Kidney (tissue), 14 donors: Measurements from ENCODE around the gene CCDC85A. TPM values are rescaled to one million over a fixed set of nuclear protein-coding genes. Genes with fewer than 3 reads are reported as not detected.

Experiments used
- DNase-seq, 5 donors: peaks; one replicate each; pipeline ENCODE4 v3.0.0-alpha.2; 2013 to 2020
- FAIRE-seq: peaks from 2 replicates; lab custom pipeline; 2012; peaks lifted over from hg19 to GRCh38; lab: Jason Lieb, UNC
- H3K27ac ChIP-seq, 2 donors: one replicate each; pipeline ENCODE4 v1.7.0; 2013; ENCODE audit warnings: low read depth in 2 of 2, low read length in 2 of 2, inconsistent platforms in 1 of 2
- H3K27me3 ChIP-seq: one replicate; pipeline ENCODE4 v1.7.1; 2013; ENCODE audit warnings: low read length, inconsistent platforms; ENCODE audit not compliant: control insufficient read depth, insufficient read depth
- H3K36me3 ChIP-seq, 3 donors: one replicate each; pipeline versions ENCODE4 v1.7.0 to v1.7.1; 2013; ENCODE audit warnings: low read length in 3 of 3, control low read depth in 1 of 3, inconsistent platforms in 1 of 3; ENCODE audit not compliant: insufficient read depth in 3 of 3, control insufficient read depth in 2 of 3
- H3K4me1 ChIP-seq, 3 donors: one replicate each; pipeline versions ENCODE4 v1.7.0 to v1.7.1; 2013; ENCODE audit warnings: low read length in 3 of 3, inconsistent platforms in 1 of 3, low read depth in 1 of 3; ENCODE audit not compliant: control insufficient read depth in 2 of 3, insufficient read depth in 2 of 3
- H3K4me3 ChIP-seq, 3 donors: one replicate each; pipeline versions ENCODE4 v1.7.0 to v1.8.1; 2013; ENCODE audit warnings: low read length in 3 of 3, control low read depth in 1 of 3, inconsistent platforms in 1 of 3
- H3K9ac ChIP-seq, 3 donors: one replicate each; pipeline versions ENCODE4 v1.7.0 to v1.7.1; 2013; ENCODE audit warnings: low read length in 3 of 3, control low read depth in 1 of 3, inconsistent platforms in 1 of 3
- H3K9me3 ChIP-seq, 3 donors: one replicate each; pipeline versions ENCODE4 v1.7.0 to v1.7.1; 2013; ENCODE audit warnings: low read length in 3 of 3, control low read depth in 1 of 3, inconsistent platforms in 1 of 3; ENCODE audit not compliant: control insufficient read depth in 2 of 3, insufficient read depth in 1 of 3
- intact Hi-C: fragments of 100-400 bp; cut with DNase I; formaldehyde crosslinking; loops from one replicate; pipeline ENCODE4 v1.11.1; 2022
- polyA plus RNA-seq: library from polyadenylated mRNA; stranded (reverse); fragments of 350-450 nt; fragmentation: Illumina TruSeq; extraction: RNeasy Lipid Tissue Mini Kit (QIAGEN cat#74804); gene quantifications from one replicate; pipeline ENCODE4 v1.2.3, GENCODE V29; 2014; ENCODE audit warnings: low read depth, low replicate concordance; ENCODE audit not compliant: insufficient read depth
- total RNA-seq: library from RNA; stranded (reverse); fragmentation: NEBNext Ultra II Directional; extraction: Animal tissue kit (Norgen Biotek cat#: 25700); gene quantifications from one replicate; pipeline ENCODE4 v1.2.1, GENCODE V29; 2021
- TF ChIP-seq, protein P1 (sequence below): IDR thresholded peaks from 3 replicates; pipeline ENCODE4 v1.5.1; 2012; ENCODE audit warnings: mild to moderate bottlenecking, moderate library complexity, borderline replicate concordance; ENCODE audit not compliant: insufficient read depth; ENCODE audit errors: extremely low read depth
- donor health status: control.
- donor health status: control.
- donor health status: control.
- donor health status: control.
- donor health status: control.
- donor health status: DM: yes; HTN: yes; CAD: no.
- donor health status: Normal renal cell carcinoma (clear cell type).

Gene CCDC85A
- total and polyA plus RNA-seq, 2 donors from 2014 or later, result 0.65 to 2.1 TPM

DNA sequence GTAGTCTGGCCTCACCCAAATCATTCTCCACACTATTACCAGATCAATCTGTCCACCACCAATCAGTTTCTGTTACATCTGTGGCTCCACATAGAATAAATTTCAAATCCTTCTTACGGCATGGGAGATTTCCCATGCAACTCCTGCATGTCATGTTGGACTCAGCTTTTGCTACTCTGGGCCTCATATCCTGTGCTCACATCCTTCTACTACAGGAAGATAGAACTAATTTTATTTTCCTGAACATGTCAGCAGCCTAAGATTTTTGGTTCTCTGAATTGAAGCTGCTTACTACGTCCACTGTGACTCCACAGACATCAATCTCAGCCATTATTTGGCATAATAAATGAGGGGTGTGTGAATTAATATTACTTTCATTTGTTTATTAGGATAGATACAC, 181.1 kb downstream of the CCDC85A start:
- no peak overlapping the region for H3K27ac ChIP-seq
- intact Hi-C loops, result no loop called here
- no peak overlapping the region for H3K4me3 ChIP-seq
- no peak overlapping the region for H3K9ac ChIP-seq
- TF ChIP-seq, protein P1, sequence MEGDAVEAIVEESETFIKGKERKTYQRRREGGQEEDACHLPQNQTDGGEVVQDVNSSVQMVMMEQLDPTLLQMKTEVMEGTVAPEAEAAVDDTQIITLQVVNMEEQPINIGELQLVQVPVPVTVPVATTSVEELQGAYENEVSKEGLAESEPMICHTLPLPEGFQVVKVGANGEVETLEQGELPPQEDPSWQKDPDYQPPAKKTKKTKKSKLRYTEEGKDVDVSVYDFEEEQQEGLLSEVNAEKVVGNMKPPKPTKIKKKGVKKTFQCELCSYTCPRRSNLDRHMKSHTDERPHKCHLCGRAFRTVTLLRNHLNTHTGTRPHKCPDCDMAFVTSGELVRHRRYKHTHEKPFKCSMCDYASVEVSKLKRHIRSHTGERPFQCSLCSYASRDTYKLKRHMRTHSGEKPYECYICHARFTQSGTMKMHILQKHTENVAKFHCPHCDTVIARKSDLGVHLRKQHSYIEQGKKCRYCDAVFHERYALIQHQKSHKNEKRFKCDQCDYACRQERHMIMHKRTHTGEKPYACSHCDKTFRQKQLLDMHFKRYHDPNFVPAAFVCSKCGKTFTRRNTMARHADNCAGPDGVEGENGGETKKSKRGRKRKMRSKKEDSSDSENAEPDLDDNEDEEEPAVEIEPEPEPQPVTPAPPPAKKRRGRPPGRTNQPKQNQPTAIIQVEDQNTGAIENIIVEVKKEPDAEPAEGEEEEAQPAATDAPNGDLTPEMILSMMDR, result no peak
- no peaks in the 10 kb centered on the region for H3K36me3 ChIP-seq
- FAIRE-seq (no peak), DNase-seq (no peak)
- H3K4me1 ChIP-seq, result no peaks in the 10 kb centered on the region
- no peaks in the 10 kb centered on the region for H3K27me3 ChIP-seq
- no peaks in the 10 kb centered on the region for H3K9me3 ChIP-seq

DNA sequence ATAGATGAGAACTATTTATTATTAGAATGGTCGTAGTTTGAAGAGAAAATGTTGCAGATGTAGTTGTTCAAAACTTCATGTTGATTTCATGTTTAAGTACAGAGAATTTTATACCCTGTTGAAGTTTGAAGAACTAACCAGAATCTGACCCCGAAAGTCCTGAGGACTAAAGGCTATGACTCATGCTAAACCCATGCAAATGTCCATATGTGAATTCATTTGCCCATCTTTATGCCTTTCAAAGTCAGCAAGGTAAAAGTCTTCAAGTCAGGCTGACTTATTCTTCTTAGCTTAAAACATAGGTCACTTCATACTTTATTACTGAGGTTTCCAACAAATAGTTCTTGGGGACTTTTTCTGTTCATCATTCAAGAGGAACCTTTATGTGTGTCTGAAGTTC, 185.5 kb downstream of the CCDC85A start:
- H3K9ac ChIP-seq, result no peak overlapping the region
- no peak for DNase-seq
- H3K9me3 ChIP-seq, result no peaks in the 10 kb centered on the region
- TF ChIP-seq, protein P1, result no peak
- FAIRE-seq, result no peak
- H3K4me1 ChIP-seq, result no peaks in the 10 kb centered on the region
- intact Hi-C loops, result no loop called here
- no peak overlapping the region for H3K4me3 ChIP-seq
- H3K27ac ChIP-seq, result no peak overlapping the region
- H3K27me3 ChIP-seq, result no peaks in the 10 kb centered on the region
- no peaks in the 10 kb centered on the region for H3K36me3 ChIP-seq

DNA sequence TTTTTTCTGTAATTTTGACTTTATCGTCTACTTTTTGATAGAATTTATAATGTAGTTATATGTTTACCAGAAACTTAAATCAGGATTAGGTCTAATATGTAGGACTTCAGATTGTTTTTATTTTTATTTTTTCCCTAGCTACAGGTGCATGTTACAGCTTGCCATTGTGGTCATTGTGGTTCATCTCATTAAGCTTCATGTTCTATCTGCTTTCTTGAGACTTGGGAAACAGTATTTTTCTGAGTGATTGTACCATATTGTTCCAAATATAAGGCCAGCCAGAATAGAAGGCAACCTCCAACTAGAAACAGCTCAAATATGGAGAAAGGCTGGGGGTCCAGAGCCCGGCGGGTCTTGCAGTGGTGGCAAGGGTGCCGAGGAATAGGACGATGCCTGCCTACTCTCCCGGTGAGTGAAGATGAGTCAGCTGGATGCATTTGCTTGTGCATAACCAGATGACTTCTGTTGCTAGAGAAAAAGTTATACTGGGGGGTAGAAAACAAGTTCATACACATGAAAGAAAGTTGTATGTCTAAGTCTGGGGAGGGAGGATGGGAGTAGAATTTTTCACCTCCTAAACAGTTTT, 188.4 kb downstream of the CCDC85A start:
- Histone ChIP-seq H3K4me3 (no peak overlapping the region), H3K4me1 (no peaks in the 10 kb centered on the region), H3K27ac (no peak overlapping the region), H3K27me3 (no peaks in the 10 kb centered on the region), H3K36me3 (no peaks in the 10 kb centered on the region), H3K9ac (no peak overlapping the region), H3K9me3 (no peaks in the 10 kb centered on the region)
- FAIRE-seq (no peak), DNase-seq (no peak)
- TF ChIP-seq, protein P1, result no peak
- intact Hi-C loops, result no loop called here

DNA sequence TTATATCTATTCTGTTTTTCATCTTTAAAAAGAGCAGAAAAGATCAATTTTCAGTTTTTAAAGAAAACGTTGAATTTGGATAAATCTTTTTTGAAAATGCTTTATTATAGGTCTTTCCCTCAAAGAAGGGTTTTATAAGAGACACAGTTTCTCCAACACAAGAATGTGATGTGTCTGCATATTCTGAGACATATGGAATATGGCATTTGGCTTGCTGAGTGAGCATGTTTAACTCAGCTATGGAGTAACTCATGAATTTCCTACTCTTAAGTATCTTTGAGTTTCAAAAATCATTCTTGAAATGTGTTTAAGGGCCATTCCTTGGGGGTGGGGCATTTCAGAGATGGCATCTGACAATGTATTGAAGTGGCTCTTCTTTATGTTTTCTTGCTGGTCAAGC, 191.5 kb downstream of the CCDC85A start:
- no peaks in the 10 kb centered on the region for H3K36me3 ChIP-seq
- no peaks in the 10 kb centered on the region for H3K9me3 ChIP-seq
- no peak overlapping the region for H3K27ac ChIP-seq
- no peak overlapping the region for H3K4me3 ChIP-seq
- no peaks in the 10 kb centered on the region for H3K4me1 ChIP-seq
- H3K9ac ChIP-seq, result no peak overlapping the region
- no peak for FAIRE-seq
- DNase-seq, result no peak
- intact Hi-C loops, result no loop called here
- TF ChIP-seq, protein P1, result no peak
- H3K27me3 ChIP-seq, result no peaks in the 10 kb centered on the region
